GM06990 (cell line): Measurements from ENCODE around the gene KIF21A.

Source experiments
- DNase-seq: peaks from one replicate; pipeline ENCODE4 v3.0.0-alpha.2; 2011; ENCODE audit not compliant: insufficient read length; ENCODE audit errors: extremely low read depth
- H3K27me3 ChIP-seq: replicated peaks from 2 replicates; pipeline ENCODE4 v1.6.0; 2011; ENCODE audit warnings: low read length; ENCODE audit not compliant: control insufficient read depth, insufficient read depth
- H3K36me3 ChIP-seq: 2 replicates; pipeline ENCODE4 v1.5.1; 2011; ENCODE audit warnings: low read length; ENCODE audit not compliant: control insufficient read depth, insufficient read depth
- H3K4me3 ChIP-seq: replicated peaks from 2 replicates; pipeline ENCODE4 v1.5.1; 2011; ENCODE audit warnings: low read depth, mild to moderate bottlenecking, control low read depth, low read length
- TF ChIP-seq, protein P1 (sequence below): IDR thresholded peaks from 2 replicates; pipeline ENCODE4 v1.5.1; 2011; ENCODE audit warnings: low read length, control low read depth, mild to moderate bottlenecking, inconsistent platforms; ENCODE audit not compliant: insufficient read depth, poor library complexity, severe bottlenecking

Gene KIF21A

DNA sequence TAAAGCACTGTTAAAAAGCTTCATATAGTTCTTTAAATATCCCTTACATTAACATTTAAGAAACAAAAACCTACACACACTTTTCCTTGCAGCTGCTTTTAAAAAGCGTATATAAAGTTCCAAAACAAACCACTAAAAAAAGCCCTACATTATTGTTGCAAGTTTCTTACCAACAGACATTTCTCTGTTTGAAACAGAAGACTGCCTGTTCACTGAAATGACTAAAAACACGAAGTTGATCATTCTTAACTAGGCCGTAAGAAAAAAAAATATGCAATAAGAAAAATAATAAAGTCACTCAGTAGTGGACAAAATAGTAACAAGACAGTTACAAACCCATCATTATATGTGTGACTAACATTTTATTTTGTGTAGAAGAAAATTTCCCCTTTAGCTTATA is 37.3 kb downstream of the KIF21A start:
- TF ChIP-seq, protein P1, sequence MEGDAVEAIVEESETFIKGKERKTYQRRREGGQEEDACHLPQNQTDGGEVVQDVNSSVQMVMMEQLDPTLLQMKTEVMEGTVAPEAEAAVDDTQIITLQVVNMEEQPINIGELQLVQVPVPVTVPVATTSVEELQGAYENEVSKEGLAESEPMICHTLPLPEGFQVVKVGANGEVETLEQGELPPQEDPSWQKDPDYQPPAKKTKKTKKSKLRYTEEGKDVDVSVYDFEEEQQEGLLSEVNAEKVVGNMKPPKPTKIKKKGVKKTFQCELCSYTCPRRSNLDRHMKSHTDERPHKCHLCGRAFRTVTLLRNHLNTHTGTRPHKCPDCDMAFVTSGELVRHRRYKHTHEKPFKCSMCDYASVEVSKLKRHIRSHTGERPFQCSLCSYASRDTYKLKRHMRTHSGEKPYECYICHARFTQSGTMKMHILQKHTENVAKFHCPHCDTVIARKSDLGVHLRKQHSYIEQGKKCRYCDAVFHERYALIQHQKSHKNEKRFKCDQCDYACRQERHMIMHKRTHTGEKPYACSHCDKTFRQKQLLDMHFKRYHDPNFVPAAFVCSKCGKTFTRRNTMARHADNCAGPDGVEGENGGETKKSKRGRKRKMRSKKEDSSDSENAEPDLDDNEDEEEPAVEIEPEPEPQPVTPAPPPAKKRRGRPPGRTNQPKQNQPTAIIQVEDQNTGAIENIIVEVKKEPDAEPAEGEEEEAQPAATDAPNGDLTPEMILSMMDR, result no peak
- DNase-seq, result peak; percentile 25
- Histone ChIP-seq H3K4me3 (no peak overlapping the region), H3K27me3 (no peaks in the 10 kb centered on the region), H3K36me3 (no peaks in the 10 kb centered on the region)

DNA sequence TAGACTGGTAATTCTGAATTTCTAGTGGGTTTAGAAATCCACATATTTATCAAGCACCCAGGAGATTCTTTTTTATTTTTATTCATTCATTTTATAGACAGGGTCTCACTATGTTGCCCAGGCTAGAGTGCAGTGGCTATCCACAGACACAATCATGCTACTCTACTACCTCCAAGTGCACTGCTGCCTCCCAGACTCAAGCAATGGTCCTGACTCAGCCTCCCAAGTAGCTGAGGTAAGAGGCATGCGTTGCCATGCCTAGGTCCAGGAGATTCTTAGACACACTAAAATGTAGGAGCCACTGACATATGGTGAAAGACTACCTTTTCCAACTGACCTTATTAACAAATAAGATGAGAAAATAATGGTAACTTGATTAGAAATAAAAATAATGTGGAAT is 38.9 kb downstream of the KIF21A start:
- H3K36me3 ChIP-seq, result no peaks in the 10 kb centered on the region
- TF ChIP-seq, protein P1, result no peak
- no peak for DNase-seq
- H3K27me3 ChIP-seq, result no peaks in the 10 kb centered on the region
- H3K4me3 ChIP-seq, result no peak overlapping the region

DNA sequence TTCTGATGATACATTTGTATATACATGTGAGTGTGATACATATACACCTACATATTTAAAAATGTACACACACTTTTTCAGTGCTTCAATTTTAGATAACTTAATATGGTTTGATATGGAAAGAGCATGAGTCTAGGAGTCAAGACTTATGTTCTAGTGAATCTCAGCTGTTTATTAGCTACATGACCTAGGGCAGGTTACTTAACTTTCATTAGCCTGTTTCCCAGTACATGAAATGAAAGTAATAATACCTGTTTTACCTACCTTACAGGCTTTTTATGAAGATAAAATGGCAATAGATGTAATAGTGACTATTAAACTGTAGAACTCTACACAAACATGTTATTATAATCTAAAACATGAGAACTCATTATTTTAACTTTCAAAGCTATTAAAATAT is 39.5 kb downstream of the KIF21A start:
- no peak overlapping the region for H3K4me3 ChIP-seq
- TF ChIP-seq, protein P1, result no peak
- H3K27me3 ChIP-seq, result no peaks in the 10 kb centered on the region
- no peaks in the 10 kb centered on the region for H3K36me3 ChIP-seq
- no peak for DNase-seq

DNA sequence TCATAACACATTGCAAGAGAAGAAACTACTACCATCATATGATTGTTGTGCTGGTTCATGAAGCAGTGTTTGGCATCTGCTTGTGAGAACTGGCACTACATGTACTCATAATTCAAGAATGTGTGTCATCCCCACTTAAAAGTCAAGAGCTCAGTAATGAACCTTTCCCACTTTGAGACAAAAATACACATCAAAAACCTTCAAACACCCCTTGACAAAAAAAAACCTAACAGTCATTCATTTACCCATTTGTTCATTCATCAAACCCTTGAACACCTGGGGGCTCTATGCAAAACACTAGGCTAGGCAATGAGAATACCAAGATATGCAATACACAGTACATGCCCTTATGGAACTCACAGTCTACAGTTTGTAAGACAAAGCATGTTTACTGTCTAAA is 40.0 kb downstream of the KIF21A start:
- peak; percentile 13 for DNase-seq
- TF ChIP-seq, protein P1, result no peak

DNA sequence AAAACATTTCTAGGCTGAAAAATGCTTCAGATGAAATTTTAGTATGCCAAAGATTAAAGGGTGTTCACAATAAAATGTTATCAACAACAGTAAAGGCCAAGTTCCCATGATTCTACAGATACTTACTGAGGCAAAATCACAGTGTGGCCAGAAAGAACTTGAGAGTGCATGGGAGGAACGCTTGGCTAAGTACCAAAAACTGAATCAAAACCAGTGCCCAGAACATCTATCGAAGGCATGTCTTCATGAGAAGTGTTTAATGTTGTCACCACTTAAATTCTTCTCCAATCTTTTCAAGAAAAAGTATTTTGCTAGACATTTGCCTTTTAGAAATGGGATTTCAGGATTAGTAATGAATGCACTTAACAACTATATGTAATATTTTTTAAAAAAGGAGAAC is 41.5 kb downstream of the KIF21A start:
- Histone ChIP-seq H3K27me3 (no peaks in the 10 kb centered on the region), H3K4me3 (no peak overlapping the region), H3K36me3 (no peaks in the 10 kb centered on the region)
- TF ChIP-seq, protein P1, result no peak
- DNase-seq, result no peak

More for the DNA sequence above, 40.0 kb downstream of the KIF21A start:
- H3K36me3 ChIP-seq, result no peaks in the 10 kb centered on the region
- H3K4me3 ChIP-seq, result no peak overlapping the region
- no peaks in the 10 kb centered on the region for H3K27me3 ChIP-seq

DNA sequence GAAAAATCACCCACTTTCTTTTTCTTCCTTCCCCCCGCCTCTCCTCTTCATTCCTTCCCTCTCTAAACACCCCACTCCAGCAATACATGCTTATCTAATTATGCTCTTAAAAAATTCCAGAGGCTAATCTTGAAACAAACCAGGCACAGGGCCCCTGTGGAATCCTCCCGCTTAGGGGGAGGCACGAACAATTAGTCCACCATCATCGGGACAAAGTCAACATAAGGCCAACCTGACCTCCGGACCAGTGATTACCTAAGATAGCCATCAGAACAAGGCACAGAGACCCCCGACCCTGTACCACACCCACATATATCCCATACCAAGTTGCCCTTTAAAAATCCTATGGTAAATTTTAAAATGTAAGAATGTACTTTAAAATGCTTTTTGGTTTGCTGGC is 47.1 kb downstream of the KIF21A start:
- H3K27me3 ChIP-seq, result no peaks in the 10 kb centered on the region

More for the DNA sequence above, 47.1 kb downstream of the KIF21A start:
- no peak for DNase-seq
- TF ChIP-seq, protein P1, result no peak
- Histone ChIP-seq H3K36me3 (no peaks in the 10 kb centered on the region; the same call in 1 of the 2 replicates), H3K4me3 (no peak overlapping the region)
